Activated B cell treated with CpG ODN at 0.5 μM for 24 hours (primary cell): ENCODE results near the gene RNGTT. TPM values are rescaled to one million over a fixed set of nuclear protein-coding genes. Genes with fewer than 3 reads are reported as not detected.

Experiments
- ATAC-seq: fragments of 200-7000 bp; cut with Tn5 transposase; one replicate; pipeline ENCODE4 v1.10.0; 2021; ENCODE audit warnings: low read depth, mild to moderate bottlenecking, moderate library complexity
- CTCF ChIA-PET: fragments of 350-600 bp; sonication (Branson Sonifier 250); formaldehyde crosslinking; loops from one replicate; lab custom pipeline; 2021; ENCODE audit warnings: antibody characterized with exemption; lab: Charles Lee
- POLR2A ChIA-PET: fragments of 350-600 bp; sonication (Branson Sonifier 250); formaldehyde crosslinking; loops from one replicate; lab custom pipeline; 2021; ENCODE audit warnings: antibody characterized with exemption; lab: Charles Lee
- DNase-seq: peaks from one replicate; pipeline ENCODE4 v3.0.0; 2022
- H3K27ac Mint-ChIP-seq: one replicate; pipeline ENCODE4 v1.8.0; 2020; ENCODE audit warnings: mixed read lengths
- H3K27me3 Mint-ChIP-seq: one replicate; pipeline ENCODE4 v1.8.0; 2021; ENCODE audit warnings: mixed read lengths
- H3K36me3 Mint-ChIP-seq: one replicate; pipeline ENCODE4 v1.8.0; 2021; ENCODE audit warnings: low read depth, mixed read lengths
- H3K4me1 Mint-ChIP-seq: one replicate; pipeline ENCODE4 v1.8.0; 2021; ENCODE audit warnings: mixed read lengths
- H3K4me3 Mint-ChIP-seq: one replicate; pipeline ENCODE4 v1.8.0; 2020; ENCODE audit warnings: mild to moderate bottlenecking, mixed read lengths
- H3K9me3 Mint-ChIP-seq: one replicate; pipeline ENCODE4 v1.8.0; 2020; ENCODE audit warnings: mixed read lengths
- intact Hi-C: fragments of 100-400 bp; cut with micrococcal nuclease; formaldehyde crosslinking; loops from one replicate; pipeline ENCODE4 v1.15.1; 2024
- total RNA-seq: library from RNA; stranded (reverse); gene quantifications from 2 replicates; pipeline ENCODE4 v1.2.3, GENCODE V29; 2022
- TF ChIP-seq, protein P1 (sequence below): fragments of 200-600 bp; IDR thresholded peaks from one replicate; pipeline ENCODE4 v1.8.0; 2022; ENCODE audit warnings: antibody characterized with exemption, mild to moderate bottlenecking

RNGTT gene
- total RNA-seq, 1 donor from 2014 or later: 25.9 TPM

DNA sequence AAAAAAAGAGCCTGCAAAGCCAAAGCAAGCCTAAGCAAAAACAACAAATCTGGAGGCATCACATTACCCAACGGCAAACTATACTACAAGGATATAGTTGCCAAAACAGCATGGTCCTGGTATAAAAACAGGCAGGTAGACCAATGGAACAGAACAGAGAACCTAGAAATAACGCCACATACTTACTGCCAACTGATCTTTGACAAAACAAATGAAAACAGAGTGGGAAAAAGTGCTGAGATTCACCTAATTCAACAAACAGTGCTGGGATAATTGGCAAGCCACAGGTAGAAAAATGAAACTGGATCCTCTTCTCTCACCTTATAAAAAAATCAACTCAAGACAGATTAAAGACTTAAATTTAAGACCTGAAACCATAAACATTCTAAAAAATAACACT, 291.8 kb downstream of the RNGTT start:
- H3K4me3 Mint-ChIP-seq: no peak overlapping the region
- DNase-seq (no peak), ATAC-seq (no peak)
- ChIA-PET CTCF (no interaction called here), POLR2A (interaction anchor here (0.6 kb wide), 1 partner anchor 399 kb away, joined by 5 read pairs; no protein-coding TSS in a partner anchor)
- H3K4me1 Mint-ChIP-seq: no peaks in the 10 kb centered on the region
- TF ChIP-seq, protein P1, sequence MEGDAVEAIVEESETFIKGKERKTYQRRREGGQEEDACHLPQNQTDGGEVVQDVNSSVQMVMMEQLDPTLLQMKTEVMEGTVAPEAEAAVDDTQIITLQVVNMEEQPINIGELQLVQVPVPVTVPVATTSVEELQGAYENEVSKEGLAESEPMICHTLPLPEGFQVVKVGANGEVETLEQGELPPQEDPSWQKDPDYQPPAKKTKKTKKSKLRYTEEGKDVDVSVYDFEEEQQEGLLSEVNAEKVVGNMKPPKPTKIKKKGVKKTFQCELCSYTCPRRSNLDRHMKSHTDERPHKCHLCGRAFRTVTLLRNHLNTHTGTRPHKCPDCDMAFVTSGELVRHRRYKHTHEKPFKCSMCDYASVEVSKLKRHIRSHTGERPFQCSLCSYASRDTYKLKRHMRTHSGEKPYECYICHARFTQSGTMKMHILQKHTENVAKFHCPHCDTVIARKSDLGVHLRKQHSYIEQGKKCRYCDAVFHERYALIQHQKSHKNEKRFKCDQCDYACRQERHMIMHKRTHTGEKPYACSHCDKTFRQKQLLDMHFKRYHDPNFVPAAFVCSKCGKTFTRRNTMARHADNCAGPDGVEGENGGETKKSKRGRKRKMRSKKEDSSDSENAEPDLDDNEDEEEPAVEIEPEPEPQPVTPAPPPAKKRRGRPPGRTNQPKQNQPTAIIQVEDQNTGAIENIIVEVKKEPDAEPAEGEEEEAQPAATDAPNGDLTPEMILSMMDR: no peak
- H3K27me3 Mint-ChIP-seq: no peaks in the 10 kb centered on the region
- H3K27ac Mint-ChIP-seq: no peak overlapping the region
- H3K36me3 Mint-ChIP-seq: peaks cover 81% of the 10 kb centered on the region
- H3K9me3 Mint-ChIP-seq: peaks cover 40% of the 10 kb centered on the region
- intact Hi-C loops: no loop called here

DNA sequence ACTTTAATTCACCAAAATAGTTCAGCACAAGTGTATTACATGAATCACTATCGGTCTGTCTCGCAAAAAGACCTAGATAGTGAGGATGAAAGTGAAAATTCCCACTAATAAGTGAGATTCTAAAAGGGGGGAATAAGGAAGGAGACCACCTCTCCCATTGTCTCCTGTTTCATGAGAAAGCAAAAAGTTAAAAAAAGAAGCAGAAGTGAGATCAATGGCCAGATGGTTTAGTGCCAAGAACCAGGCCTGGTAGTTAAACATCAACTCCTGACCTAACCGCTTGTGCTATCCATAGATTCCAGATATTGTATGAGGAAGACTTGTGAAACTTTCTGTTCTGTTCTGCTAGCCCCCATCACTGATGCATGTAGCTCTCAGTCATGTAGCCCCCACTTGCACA, 293.0 kb downstream of the RNGTT start:
- no peak for DNase-seq
- intact Hi-C loops: no loop called here
- Mint-ChIP-seq H3K27me3 (no peaks in the 10 kb centered on the region), H3K27ac (no peak overlapping the region), H3K36me3 (peaks cover 74% of the 10 kb centered on the region), H3K9me3 (peaks cover 38% of the 10 kb centered on the region), H3K4me3 (no peak overlapping the region), H3K4me1 (no peaks in the 10 kb centered on the region)
- ATAC-seq: no peak
- TF ChIP-seq, protein P1: no peak
- ChIA-PET POLR2A (no interaction called here), CTCF (no interaction called here)

DNA sequence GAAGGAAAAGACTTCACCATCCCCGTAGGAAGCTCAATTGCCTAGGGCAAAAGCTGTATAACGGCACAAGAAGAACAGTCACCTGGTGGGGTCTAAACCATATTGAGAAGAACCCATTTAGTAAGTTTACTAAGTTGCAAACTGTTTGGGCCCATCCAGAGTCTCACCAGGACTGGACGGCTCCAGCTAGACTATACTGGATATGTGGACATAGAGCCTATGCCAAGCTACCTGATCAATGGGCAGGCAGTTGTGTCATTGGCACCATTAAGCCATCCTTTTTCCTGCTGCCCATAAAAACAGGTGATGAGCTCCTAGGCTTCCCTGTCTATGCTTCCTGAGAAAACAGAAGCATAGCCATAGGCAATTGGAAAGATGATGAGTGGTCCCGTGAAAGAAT, 293.9 kb downstream of the RNGTT start:
- ATAC-seq (no peak), DNase-seq (no peak)
- TF ChIP-seq, protein P1: no peak
- ChIA-PET CTCF (no interaction called here), POLR2A (no interaction called here)
- Mint-ChIP-seq H3K27me3 (no peaks in the 10 kb centered on the region), H3K4me3 (no peak overlapping the region), H3K4me1 (no peaks in the 10 kb centered on the region), H3K36me3 (peaks cover 71% of the 10 kb centered on the region), H3K9me3 (peaks cover 38% of the 10 kb centered on the region), H3K27ac (no peak overlapping the region)
- intact Hi-C loops: no loop called here

DNA sequence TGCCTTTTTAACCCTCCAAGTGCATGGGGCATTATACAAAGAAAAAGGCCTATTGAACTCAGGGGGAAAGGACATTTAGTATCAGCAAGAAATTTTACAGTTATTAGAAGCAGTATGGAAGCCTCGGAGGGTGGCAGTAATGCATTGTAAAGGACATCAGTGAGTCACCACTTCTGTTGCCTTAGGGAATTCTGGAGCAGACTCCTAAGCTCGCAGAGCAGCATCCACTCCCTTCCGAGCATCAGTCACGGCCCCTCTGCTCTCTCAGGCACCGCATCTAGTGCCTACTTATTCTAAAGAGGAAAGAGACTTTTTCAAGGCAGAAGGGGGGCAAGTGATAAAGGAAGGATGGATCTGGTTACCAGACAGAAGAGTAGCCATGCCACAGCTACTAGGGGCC, 296.5 kb downstream of the RNGTT start:
- TF ChIP-seq, protein P1: no peak
- ChIA-PET CTCF (no interaction called here), POLR2A (no interaction called here)
- intact Hi-C loops: no loop called here
- DNase-seq (no peak), ATAC-seq (no peak)
- H3K9me3 Mint-ChIP-seq: peaks cover 37% of the 10 kb centered on the region
- H3K36me3 Mint-ChIP-seq: peaks cover 70% of the 10 kb centered on the region
- peaks cover 4% of the 10 kb centered on the region for H3K4me1 Mint-ChIP-seq
- H3K27me3 Mint-ChIP-seq: no peaks in the 10 kb centered on the region
- H3K4me3 Mint-ChIP-seq: no peak overlapping the region
- H3K27ac Mint-ChIP-seq: no peak overlapping the region

DNA sequence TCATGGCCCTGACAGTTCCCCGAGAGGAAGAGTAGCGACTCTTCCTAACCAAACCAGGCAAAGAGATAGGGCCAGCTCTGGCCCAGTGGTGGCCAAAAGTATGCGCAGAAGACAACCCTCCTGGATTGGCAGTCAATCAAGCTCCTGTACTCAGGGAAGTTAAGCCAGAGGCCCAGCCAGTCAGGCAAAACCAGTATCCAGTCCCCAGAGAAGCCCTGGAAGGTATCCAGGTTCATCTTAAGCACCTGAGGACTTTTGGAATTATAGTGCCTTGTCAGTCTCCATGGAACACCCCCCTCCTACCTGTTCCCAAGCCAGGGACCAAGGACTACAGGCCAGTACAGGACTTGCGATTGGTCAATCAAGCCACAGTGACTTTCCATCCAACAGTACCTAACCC, 298.3 kb downstream of the RNGTT start:
- Mint-ChIP-seq H3K27me3 (no peaks in the 10 kb centered on the region), H3K4me3 (no peak overlapping the region), H3K36me3 (peaks cover 69% of the 10 kb centered on the region), H3K4me1 (peaks cover 5% of the 10 kb centered on the region), H3K27ac (no peak overlapping the region), H3K9me3 (peaks cover 36% of the 10 kb centered on the region)
- CTCF ChIA-PET: no interaction called here
- TF ChIP-seq, protein P1: no peak
- DNase-seq (no peak), ATAC-seq (no peak)
- POLR2A ChIA-PET: no interaction called here
- intact Hi-C loops: no loop called here
